Raji (cell line): ENCODE measurements around the gene ANXA9.

Source experiments
- POLR2A ChIP-seq: IDR thresholded peaks from 2 replicates; pipeline ENCODE4 v1.6.1; 2011; ENCODE audit warnings: low read depth, low read length, control low read depth; ENCODE audit not compliant: insufficient read depth

The ANXA9 gene

GRCh38 chr1:151008244-151009205, 26.4 kb downstream of the ANXA9 start, which contains the start of gene PRUNE1:
Gene PRUNE1, plus strand, starts transcription at chr1:151008449. Its CDS starts 184 bp downstream, at chr1:151008633.
- TF ChIP-seq POLR2A = peak; percentile 67

GRCh38 chr1:151009206-151009587, 27.1 kb downstream of the ANXA9 start:
- no peak for TF ChIP-seq POLR2A

DNA sequence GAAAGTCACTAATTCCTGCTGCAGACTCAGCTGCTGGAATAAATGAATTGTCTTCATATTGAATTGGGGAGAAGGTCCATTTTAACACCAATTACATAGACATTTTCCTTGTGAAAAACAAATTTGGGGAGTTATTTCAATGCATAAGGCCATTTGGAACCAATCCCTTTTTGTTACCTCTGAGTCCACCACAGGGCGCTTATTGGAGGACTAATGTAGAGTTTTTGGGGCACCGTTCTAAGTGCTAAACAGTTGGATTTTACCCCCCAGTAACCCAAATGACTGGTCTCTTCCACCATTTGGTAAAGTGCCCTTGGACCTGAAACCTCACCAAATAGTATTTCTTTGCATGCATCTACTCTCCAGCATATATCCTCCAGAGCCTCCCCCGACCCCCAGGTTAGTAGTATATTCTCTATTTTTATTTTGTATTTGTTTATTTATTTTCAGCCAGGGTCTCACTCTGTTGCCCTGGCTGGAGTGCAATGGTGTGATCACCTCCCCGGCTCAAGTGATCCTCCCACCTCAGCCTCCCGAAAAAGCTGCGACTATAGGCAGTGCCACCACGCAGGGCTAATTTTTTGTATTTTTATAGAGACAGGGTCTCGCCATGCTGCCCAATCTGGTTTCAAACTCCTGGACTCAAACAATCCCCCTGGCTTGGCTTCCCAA, 27.7 kb downstream of the ANXA9 start:
- no peak for TF ChIP-seq POLR2A

DNA sequence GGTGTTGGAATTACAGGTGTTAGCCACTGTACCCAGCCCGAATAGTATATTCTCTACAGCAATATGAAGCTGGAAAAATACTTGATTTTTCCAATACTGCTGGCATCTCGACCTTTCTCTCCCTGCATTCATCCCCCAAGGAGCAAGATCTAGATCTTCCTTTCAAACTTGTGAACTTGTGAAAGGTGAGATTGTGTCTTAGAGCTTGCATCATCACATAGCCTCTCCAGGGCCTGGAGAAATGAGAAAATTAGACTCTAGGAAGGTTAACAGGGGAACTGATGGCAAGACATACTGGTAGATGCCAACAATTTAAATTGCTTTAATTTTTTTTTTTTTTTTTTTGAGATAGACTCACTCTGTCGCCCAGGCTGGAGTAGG, 28.2 kb downstream of the ANXA9 start:
- TF ChIP-seq POLR2A = no peak

GRCh38 chr1:151011154-151011850, 29.2 kb downstream of the ANXA9 start:
- no peak for TF ChIP-seq POLR2A

DNA sequence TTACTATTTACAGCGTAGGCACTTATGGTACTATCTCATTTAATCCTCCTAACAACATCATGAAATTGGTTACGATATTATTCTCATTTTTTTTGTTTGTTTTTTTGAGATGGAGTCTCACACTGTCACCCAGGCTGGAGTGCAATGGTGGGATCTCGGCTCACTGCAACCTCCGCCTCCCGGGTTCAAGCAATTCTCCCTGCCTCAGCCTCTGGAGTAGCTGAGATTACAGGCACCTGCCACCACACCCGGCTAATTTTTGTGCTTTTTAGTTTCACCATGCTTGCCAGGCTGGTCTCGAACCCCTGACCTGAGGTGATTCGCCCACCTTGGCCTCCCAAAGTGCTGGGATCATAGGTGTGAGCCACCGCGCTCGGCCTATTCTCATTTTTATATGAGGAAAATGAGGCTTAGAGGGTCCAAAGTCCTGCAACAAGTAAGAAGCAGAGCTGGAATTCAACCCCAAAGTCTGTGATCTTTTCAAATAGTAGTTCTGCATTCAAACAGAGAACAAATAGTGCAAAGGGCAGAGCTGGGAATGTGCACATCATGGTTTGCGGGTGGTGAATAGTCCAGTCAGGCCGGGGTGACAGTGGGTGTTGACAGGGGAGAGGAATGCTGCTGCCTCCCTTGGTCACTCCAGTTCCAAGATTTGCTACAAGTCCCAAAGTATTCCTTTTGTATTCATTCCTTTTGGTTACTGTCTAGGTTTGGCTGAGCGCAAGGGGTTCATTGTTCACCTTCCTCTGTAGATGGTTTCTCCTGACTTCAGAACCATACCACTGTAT, 30.8 kb downstream of the ANXA9 start:
- no peak for TF ChIP-seq POLR2A

DNA sequence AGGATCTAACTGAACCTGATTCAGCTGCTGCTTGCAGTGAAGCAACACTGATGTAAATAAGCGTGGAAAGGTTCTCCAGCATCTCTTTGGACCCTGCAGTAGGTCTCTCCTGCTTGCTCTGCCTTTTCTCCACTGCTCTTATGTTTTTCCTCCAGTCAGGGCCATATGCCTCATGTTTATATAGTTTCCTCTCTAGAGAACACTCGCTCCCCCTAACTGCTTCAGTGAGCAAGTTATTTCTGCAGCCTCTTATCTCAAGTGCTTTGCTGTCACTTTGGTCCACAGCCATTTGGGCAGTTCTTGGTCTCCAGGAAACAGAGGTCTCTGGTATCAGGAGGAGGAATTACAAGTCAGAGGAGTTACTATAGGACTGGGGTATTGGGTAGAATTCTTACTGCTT, 31.4 kb downstream of the ANXA9 start:
- no peak for TF ChIP-seq POLR2A

DNA sequence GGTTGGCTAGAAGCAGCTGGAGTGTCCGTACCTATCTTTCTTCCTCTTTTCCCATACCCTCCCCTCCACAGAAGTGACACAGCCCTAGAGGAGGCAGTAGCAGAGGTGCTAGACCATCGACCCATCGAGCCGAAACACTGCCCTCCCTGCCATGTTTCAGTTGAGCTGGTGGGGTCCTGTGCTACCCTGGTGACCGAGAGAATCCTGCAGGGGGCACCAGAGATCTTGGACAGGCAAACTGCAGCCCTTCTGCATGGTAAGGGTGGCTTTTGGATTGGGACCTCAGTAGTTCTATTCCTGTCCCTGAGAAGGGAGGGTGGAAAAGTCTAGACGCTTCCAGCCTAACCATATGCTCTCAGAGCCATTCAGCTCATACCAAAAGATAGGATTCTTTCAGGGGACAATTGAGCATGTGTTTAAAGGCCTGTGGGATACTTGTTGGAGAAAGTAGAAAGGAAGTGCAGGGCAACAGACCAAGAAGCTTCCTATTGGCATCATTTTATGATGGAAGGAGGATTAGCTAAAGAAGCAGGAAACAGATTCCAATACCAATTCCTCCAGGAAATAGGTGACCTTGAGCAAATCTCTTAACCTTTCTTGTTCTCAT, 42.6 kb downstream of the ANXA9 start:
- no peak for TF ChIP-seq POLR2A

DNA sequence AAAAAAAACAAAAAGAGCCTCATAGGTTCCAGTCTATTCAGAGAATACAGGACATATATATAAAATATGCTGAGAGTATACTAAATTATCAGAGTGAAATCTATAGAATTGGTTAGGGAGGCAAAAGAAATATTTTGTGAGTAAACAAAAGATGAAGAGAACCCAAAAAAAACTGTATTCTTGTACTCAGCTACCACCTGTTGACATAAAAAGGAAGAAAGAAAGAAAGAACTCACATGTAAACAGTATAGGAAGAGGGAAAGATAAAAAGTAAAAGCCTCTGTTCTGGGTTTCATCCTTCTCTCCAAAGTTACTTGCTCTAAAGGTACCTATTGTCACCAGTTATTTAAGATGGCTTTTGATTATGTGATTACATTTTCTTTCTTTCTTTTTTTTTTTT, 44.4 kb downstream of the ANXA9 start:
- no peak for TF ChIP-seq POLR2A

DNA sequence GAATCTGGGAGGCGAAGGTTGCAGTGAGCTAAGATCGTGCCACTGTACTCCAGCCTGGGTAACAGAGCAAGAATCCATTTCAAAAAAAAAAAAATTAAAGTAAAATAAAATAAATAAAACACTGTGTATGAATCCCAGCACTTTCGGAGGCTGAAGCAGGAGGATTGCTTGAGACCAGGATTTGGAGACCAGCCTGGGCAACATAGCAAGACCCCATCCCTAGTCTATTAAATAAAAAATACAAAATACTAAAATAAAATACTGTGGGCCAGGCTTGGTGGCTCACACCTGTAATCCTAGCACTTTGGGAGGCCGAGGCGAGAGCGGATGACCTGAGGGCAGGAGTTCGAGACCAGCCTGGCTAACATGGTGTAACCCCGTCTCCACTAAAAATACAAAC, 50.1 kb downstream of the ANXA9 start:
- no peak for TF ChIP-seq POLR2A

- no peak for TF ChIP-seq POLR2A
Measured at GRCh38 chr1:151035167-151035566, 53.1 kb downstream of the ANXA9 start.

GRCh38 chr1:151036356-151036755, 54.3 kb downstream of the ANXA9 start, which contains the start of gene BNIPL:
Gene BNIPL, plus strand, starts transcription at chr1:151036586. Its CDS starts 140 bp downstream, at chr1:151036726.
- no peak for TF ChIP-seq POLR2A

DNA sequence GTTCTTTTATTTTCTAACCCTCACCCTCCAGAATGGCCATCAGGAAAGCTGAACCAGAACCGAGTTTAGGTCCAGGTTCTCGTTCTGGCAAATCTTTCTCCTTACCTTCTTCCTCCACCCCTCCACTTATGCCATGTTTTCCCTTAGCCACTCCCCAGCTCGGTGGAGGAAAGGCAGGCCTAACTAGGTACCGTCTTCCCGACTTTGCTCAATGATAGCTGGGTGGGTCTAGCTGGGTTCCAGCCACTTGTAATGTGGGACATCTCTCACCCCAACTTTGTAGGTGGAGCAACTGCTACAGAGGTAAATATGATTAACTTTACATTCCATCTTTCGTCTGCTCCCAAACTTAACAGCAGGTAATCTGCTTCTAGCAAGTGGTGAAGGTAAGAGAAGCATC, 54.9 kb downstream of the ANXA9 start:
- no peak for TF ChIP-seq POLR2A

GRCh38 chr1:151039521-151039920, 57.4 kb downstream of the ANXA9 start:
- TF ChIP-seq POLR2A = no peak
